Fibroblast of skin of left quadriceps (primary cell): ENCODE results near the gene CAPN11.
A peak's percentile ranks its signal among the peaks of the same experiment; 100 is the strongest.

Experiments used
- DNase-seq, 2 experiments: peaks; one replicate each; pipeline ENCODE4 v3.0.0-alpha.2; 2013; ENCODE audit warnings: low read depth in 2 of 2

The CAPN11 gene

DNA sequence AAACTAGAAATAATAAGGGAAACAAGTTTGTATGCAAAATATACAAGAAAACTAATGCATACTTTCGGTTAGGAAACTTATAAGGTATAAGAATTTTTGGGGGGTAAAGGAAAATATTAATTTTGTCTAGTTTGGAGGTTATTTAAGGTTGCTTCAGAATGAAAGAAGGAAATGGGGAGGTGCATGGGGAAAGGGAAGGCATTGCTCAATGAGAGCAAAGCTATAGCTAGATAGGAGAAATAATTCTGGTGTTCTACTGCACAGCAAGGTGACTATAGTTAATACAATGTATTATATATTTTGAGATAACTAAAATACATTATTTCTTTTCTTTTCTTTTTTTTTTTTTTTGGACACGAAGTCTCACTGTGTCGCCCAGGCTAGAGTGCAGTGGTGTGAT is 52.7 kb downstream of the CAPN11 start:
- DNase-seq = no peak

- no peak for DNase-seq
These were observed 55.7 kb downstream of the CAPN11 start for GRCh38 chr6:44214307-44214706.

- no peak for DNase-seq
These were observed 58.2 kb downstream of the CAPN11 start, which contains the start of gene MYMX for GRCh38 chr6:44216677-44217331. Gene MYMX, plus strand, starts transcription at chr6:44216926. Its CDS starts 546 bp downstream, at chr6:44217472.

DNA sequence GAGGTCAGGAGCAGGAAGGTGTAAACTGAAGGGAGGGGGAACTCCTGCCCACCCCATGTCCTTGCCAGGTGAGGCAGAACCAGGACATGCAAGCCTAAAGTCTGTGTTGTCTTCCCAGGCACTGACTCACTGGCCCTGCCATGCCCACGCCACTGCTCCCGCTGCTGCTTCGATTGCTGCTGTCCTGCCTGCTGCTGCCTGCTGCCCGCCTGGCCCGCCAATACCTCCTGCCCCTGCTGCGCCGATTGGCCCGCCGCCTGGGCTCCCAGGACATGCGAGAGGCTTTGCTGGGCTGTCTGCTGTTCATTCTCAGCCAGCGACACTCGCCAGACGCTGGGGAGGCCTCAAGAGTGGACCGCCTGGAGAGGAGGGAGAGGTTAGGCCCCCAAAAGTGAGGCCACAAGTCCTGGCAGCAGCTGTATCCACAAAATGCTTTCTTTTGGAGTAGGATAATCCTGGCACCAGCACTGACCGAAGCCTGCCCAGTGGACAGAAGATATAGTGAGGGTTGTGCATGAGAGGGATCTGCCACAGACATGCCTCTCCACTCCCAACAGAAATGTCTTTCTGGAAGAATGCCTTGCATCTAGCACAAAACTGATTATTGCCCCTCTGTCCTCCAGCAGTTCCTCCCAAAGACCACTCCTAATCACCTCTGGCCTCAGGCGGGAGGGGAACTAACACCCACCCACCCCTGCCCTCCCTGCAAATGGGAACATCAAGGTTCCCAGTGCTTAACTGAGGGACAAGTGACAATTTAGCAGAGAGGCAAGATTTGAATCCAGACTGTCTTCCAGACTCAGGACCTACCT is 58.9 kb downstream of the CAPN11 start:
- no peak for DNase-seq

GRCh38 chr6:44219053-44219814 is 60.6 kb downstream of the CAPN11 start:
- DNase-seq = no peak

GRCh38 chr6:44219815-44220784 is 61.5 kb downstream of the CAPN11 start:
- DNase-seq = no peak

DNA sequence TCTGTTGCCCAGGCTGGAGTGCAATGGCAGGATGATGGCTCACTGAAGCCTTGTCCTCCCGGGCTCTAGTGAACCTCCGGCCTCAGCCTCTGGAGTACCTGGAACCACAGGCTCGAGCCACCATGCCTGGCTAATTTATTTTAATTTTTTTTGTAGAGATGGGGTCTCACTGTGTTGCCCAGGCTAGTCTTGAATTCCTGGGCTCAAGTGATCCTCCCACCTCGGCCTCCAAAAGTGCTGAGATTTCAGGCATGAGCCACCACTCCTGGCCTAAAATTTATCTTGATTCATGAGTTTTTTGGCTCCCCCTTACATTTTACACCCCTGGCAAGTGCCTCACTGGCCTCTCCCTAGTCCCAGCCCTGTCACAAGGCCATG is 62.3 kb downstream of the CAPN11 start:
- DNase-seq = no peak

DNA sequence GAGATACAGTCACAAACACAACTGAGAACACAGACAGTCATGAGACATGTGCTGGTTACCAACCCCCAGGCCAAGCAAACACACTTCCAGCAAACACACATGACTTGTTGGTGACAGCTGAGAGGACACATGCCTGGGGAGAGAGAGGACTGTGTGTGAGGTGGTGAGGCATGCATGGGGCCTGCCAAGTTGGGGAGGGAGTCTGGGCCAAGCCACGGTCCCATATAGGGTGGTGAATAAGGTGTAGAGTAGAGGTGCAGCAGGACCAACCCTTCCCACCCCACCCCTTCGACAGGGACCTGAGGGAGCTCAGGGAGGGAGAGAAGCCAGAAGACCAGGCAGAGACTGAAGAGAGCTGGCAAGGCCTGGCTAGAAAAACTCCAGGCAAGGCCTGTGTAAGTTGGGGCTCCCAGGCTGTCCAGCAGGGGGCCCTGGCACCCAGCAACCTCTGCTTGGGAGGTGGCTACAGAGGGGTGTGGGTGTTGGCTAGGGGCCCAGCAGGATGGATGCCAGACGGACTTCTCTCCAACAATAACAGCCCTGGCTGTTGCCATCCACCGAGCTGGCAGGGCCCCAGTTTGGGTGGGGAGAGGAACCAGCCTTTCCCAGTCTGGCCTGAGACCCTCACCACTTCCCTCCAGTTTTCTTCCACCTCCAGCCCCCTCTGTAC is 62.8 kb downstream of the CAPN11 start:
- peak in 1 of 2 experiments; percentile 20 for DNase-seq

GRCh38 chr6:44221961-44222335 is 63.3 kb downstream of the CAPN11 start:
- no peak for DNase-seq

GRCh38 chr6:44222486-44223318 is 64.1 kb downstream of the CAPN11 start:
- no peak for DNase-seq

- no peak for DNase-seq
These were observed 64.9 kb downstream of the CAPN11 start, which contains the start of gene SLC29A1 for GRCh38 chr6:44223319-44224028. Gene SLC29A1, plus strand, starts transcription at chr6:44223595. Its CDS starts 3,719 bp downstream, at chr6:44227314.

GRCh38 chr6:44224029-44224964 is 65.7 kb downstream of the CAPN11 start:
- DNase-seq = no peak

GRCh38 chr6:44224965-44225305 is 66.3 kb downstream of the CAPN11 start:
- DNase-seq = no peak

- no peak for DNase-seq
These were observed 67.1 kb downstream of the CAPN11 start for GRCh38 chr6:44225579-44226325.

DNA sequence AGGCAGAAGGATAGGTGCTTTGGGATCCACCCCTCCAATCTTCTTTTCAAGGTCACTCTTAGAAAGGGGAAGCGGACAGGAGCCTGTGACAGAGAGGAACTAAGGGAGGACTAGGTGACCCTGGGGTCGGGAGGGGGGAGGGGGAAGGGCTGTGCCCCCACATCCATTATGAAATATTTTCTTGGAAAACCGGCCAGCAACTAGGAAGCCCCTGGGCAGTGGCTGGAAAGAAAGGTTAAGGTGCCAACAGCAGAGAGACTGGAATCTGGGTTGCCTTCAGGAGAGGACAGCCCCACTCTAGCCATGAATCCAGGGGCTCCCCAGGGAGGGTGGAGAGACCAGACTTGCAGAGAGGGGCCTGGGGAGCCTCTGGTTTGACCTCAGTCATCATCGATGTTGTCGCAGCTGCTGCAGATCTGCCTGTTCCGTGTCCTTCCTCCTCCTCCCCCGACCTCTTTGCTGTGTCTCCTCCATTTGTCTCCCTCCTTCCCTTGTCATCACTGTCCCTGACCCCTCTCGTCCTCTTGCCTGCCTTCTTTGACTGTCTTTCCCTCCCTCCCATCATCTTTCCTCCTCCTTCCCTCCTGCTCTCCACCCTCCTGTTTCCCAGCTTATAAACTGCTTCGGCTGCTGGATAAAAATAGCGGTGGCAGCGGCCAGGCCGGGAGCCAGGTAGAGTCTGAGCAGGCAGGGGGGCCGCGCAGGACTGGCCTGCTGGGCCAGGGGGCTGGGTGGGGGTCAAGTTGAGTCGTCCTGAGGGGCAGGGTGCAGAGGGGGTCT is 67.9 kb downstream of the CAPN11 start:
- no peak for DNase-seq

- no peak for DNase-seq
These were observed 68.7 kb downstream of the CAPN11 start for GRCh38 chr6:44227148-44227793.
